Neural cell (in vitro differentiated cells): ENCODE data around the gene FAM131B. TPM values are rescaled to one million over a fixed set of nuclear protein-coding genes. Genes with fewer than 3 reads are reported as not detected.

Experiments used
- H2AFZ ChIP-seq: fragments of 200-600, 300-800 bp; sonication (generic), shearing (Covaris generic); 2 replicates; pipeline ENCODE4 v1.6.0; 2014; ENCODE audit warnings: low read depth, mild to moderate bottlenecking, antibody characterized with exemption, low read length, moderate library complexity
- H3F3A ChIP-seq: fragments of 200-600 bp; shearing (Covaris generic); 2 replicates; pipeline ENCODE4 v1.6.1; 2016; ENCODE audit warnings: mild to moderate bottlenecking, moderate library complexity, mixed read lengths, antibody characterized with exemption, low read length; ENCODE audit not compliant: insufficient read depth, poor library complexity, severe bottlenecking
- H3K27ac ChIP-seq: fragments of 200-600, 300-800 bp; sonication (generic), shearing (Covaris generic); 2 replicates; pipeline ENCODE4 v1.5.1; 2014; ENCODE audit warnings: mild to moderate bottlenecking, low read length, moderate library complexity
- H3K27me3 ChIP-seq: fragments of 300-800, 200-600 bp; sonication (generic), shearing (Covaris generic); 2 replicates; pipeline ENCODE4 v1.6.0; 2014; ENCODE audit warnings: mild to moderate bottlenecking, low read depth, low read length, moderate library complexity; ENCODE audit not compliant: insufficient read depth
- H3K36me3 ChIP-seq: fragments of 300-800, 200-600 bp; sonication (generic), shearing (Covaris generic); 2 replicates; pipeline ENCODE4 v1.5.1; 2014; ENCODE audit warnings: mild to moderate bottlenecking, antibody characterized with exemption, low read length, moderate library complexity; ENCODE audit not compliant: insufficient read depth
- H3K4me2 ChIP-seq: fragments of 300-800, 200-600 bp; sonication (generic), shearing (Covaris generic); 2 replicates; pipeline ENCODE4 v1.6.0; 2014; ENCODE audit warnings: mild to moderate bottlenecking, low read length
- H3K4me3 ChIP-seq: fragments of 300-800, 200-600 bp; sonication (generic), shearing (Covaris generic); 2 replicates; pipeline ENCODE4 v1.5.1; 2014; ENCODE audit warnings: mild to moderate bottlenecking, low read length, moderate library complexity
- H3K79me2 ChIP-seq: fragments of 200-600 bp; shearing (Covaris generic); replicated peaks from 2 replicates; pipeline ENCODE4 v1.6.0; 2014; ENCODE audit warnings: mild to moderate bottlenecking, low read length, moderate library complexity; ENCODE audit not compliant: insufficient read depth
- H3K9ac ChIP-seq: fragments of 300-800, 200-600 bp; sonication (generic), shearing (Covaris generic); 2 replicates; pipeline ENCODE4 v1.6.1; 2016; ENCODE audit warnings: mild to moderate bottlenecking, low read length, mixed read lengths
- H3K9me2 ChIP-seq: fragments of 200-600 bp; shearing (Covaris generic); 2 replicates; pipeline ENCODE4 v1.6.1; 2016; ENCODE audit warnings: mild to moderate bottlenecking, low read length, mixed read lengths; ENCODE audit not compliant: insufficient read depth
- H3K9me3 ChIP-seq: fragments of 200-600, 300-800 bp; sonication (generic), shearing (Covaris generic); 2 replicates; pipeline ENCODE4 v1.6.1; 2016; ENCODE audit warnings: mild to moderate bottlenecking, mixed run types, low read length, moderate library complexity, mixed read lengths
- H4K20me1 ChIP-seq: fragments of 200-600 bp; shearing (Covaris generic); 2 replicates; pipeline ENCODE4 v1.6.1; 2016; ENCODE audit warnings: mild to moderate bottlenecking, mixed run types; ENCODE audit not compliant: insufficient read depth
- EP300 ChIP-seq: fragments of 450-650 bp; conservative IDR thresholded peaks from 2 replicates; pipeline ENCODE4 v1.6.1; 2014; ENCODE audit warnings: antibody characterized with exemption, mild to moderate bottlenecking, moderate library complexity; ENCODE audit not compliant: poor library complexity, severe bottlenecking
- EZH2 ChIP-seq: fragments of 200-600, 300-800 bp; shearing (Covaris generic), sonication (generic); IDR thresholded peaks from 2 replicates; pipeline ENCODE4 v1.6.1; 2014; ENCODE audit warnings: antibody characterized with exemption, low read length, borderline replicate concordance, mild to moderate bottlenecking; ENCODE audit not compliant: insufficient read depth, poor library complexity, severe bottlenecking
- MXI1 ChIP-seq: fragments of 450-650 bp; conservative IDR thresholded peaks from 2 replicates; pipeline ENCODE4 v1.6.1; 2014; ENCODE audit warnings: antibody characterized with exemption, mild to moderate bottlenecking; ENCODE audit not compliant: poor library complexity, severe bottlenecking
- POLR2AphosphoS5 ChIP-seq: IDR thresholded peaks from 2 replicates; pipeline ENCODE4 v1.6.1; 2012
- RAD21 ChIP-seq: fragments of 450-650 bp; conservative IDR thresholded peaks from 2 replicates; pipeline ENCODE4 v1.6.1; 2014; ENCODE audit warnings: antibody characterized with exemption, mild to moderate bottlenecking, moderate library complexity
- REST ChIP-seq: IDR thresholded peaks from 2 replicates; pipeline ENCODE4 v1.6.1; 2012; ENCODE audit warnings: borderline replicate concordance
- SMC3 ChIP-seq: fragments of 450-650 bp; conservative IDR thresholded peaks from 2 replicates; pipeline ENCODE4 v1.6.1; 2014; ENCODE audit warnings: antibody characterized with exemption, mild to moderate bottlenecking, moderate library complexity; ENCODE audit not compliant: poor library complexity
- TAF1 ChIP-seq: IDR thresholded peaks from 2 replicates; pipeline ENCODE4 v1.6.1; 2012; ENCODE audit warnings: low read depth
- polyA plus RNA-seq: library from polyadenylated mRNA; depleted of rRNA; stranded (reverse); fragments of >200 nt; gene quantifications from 2 replicates; pipeline ENCODE4 v1.2.3, GENCODE V29; 2014
- TF ChIP-seq, protein P1 (sequence below): fragments of 450-650 bp; IDR thresholded peaks from 2 replicates; pipeline ENCODE4 v1.5.1; 2014; ENCODE audit warnings: antibody characterized with exemption, mild to moderate bottlenecking, moderate library complexity; ENCODE audit not compliant: poor library complexity, severe bottlenecking

FAM131B gene
- polyA plus RNA-seq, 1 donor from 2014 or later = 45.9 TPM

- Histone ChIP-seq H3K4me2 (no peak overlapping the region), H2AFZ (no peak overlapping the region), H3K27me3 (no peaks in the 10 kb centered on the region), H4K20me1 (no peaks in the 10 kb centered on the region), H3K79me2 (no peaks in the 10 kb centered on the region), H3K9me3 (no peaks in the 10 kb centered on the region), H3F3A (no peaks in the 10 kb centered on the region), H3K36me3 (no peaks in the 10 kb centered on the region), H3K9ac (no peak overlapping the region), H3K4me3 (no peak overlapping the region), H3K27ac (no peak overlapping the region), H3K9me2 (no peaks in the 10 kb centered on the region)
- TF ChIP-seq SMC3 (no peak), MXI1 (no peak)
- TF ChIP-seq, protein P1, sequence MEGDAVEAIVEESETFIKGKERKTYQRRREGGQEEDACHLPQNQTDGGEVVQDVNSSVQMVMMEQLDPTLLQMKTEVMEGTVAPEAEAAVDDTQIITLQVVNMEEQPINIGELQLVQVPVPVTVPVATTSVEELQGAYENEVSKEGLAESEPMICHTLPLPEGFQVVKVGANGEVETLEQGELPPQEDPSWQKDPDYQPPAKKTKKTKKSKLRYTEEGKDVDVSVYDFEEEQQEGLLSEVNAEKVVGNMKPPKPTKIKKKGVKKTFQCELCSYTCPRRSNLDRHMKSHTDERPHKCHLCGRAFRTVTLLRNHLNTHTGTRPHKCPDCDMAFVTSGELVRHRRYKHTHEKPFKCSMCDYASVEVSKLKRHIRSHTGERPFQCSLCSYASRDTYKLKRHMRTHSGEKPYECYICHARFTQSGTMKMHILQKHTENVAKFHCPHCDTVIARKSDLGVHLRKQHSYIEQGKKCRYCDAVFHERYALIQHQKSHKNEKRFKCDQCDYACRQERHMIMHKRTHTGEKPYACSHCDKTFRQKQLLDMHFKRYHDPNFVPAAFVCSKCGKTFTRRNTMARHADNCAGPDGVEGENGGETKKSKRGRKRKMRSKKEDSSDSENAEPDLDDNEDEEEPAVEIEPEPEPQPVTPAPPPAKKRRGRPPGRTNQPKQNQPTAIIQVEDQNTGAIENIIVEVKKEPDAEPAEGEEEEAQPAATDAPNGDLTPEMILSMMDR = no peak
Observed at GRCh38 chr7:143329471-143330170, 32.9 kb downstream of the FAM131B start.

DNA sequence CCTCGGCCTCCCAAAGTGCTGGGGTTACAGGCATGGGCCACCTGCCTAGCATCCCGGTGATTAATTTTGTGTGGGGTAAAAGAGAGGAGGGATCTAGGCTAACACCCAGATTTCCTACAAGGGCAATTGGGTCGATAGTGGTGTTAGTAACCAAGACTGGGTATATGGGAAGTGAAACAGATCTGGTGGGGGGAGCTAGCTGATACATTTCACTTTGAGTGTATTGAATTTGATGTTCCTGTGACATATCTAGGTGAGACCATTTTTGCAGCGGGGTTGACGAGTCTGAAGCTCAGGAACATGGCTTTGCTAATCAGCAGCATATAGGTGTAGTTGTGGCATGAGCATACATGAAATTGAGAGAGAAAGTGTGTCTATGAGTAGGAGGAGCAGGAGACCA, 34.6 kb downstream of the FAM131B start:
- Histone ChIP-seq H3F3A (no peaks in the 10 kb centered on the region), H3K27me3 (no peaks in the 10 kb centered on the region), H3K79me2 (no peaks in the 10 kb centered on the region), H3K4me3 (no peak overlapping the region), H3K9me2 (no peaks in the 10 kb centered on the region), H3K9me3 (no peaks in the 10 kb centered on the region), H3K4me2 (no peak overlapping the region), H4K20me1 (no peaks in the 10 kb centered on the region), H3K27ac (no peak overlapping the region), H3K36me3 (no peaks in the 10 kb centered on the region), H2AFZ (no peak overlapping the region), H3K9ac (no peak overlapping the region)
- TF ChIP-seq, protein P1 = no peak
- TF ChIP-seq POLR2AphosphoS5 = no peak
- no peak for TF ChIP-seq RAD21
- TF ChIP-seq TAF1 = no peak
- TF ChIP-seq SMC3 = no peak
- TF ChIP-seq EZH2 = no peak
- no peak for TF ChIP-seq MXI1
- no peak for TF ChIP-seq REST
- TF ChIP-seq EP300 = no peak
